Endothelial cell of umbilical vein (primary cell): Measurements from ENCODE around the gene ISLR.

Experiments used
- CTCF ChIP-seq, 2 donors: IDR thresholded peaks; 1 replicate in 1 of 2; 2 replicates in 1 of 2; pipeline ENCODE4 v1.5.1; 2011; ENCODE audit warnings: low read length in 2 of 2, mild to moderate bottlenecking in 2 of 2, moderate library complexity in 2 of 2, control low read depth in 1 of 2, inconsistent platforms in 1 of 2, low read depth in 1 of 2; ENCODE audit not compliant: insufficient read depth in 1 of 2; ENCODE audit errors: extremely low read depth in 1 of 2
- EZH2 ChIP-seq: IDR thresholded peaks from 2 replicates; pipeline ENCODE4 v1.6.1; 2012; ENCODE audit warnings: borderline replicate concordance, low read depth, mild to moderate bottlenecking, moderate library complexity, low read length, inconsistent platforms; ENCODE audit not compliant: severe bottlenecking
- MAX ChIP-seq: IDR thresholded peaks from 2 replicates; pipeline ENCODE4 v1.6.1; 2011; ENCODE audit not compliant: insufficient read depth, insufficient read length
- POLR2A ChIP-seq: IDR thresholded peaks from 2 replicates; pipeline ENCODE4 v1.6.1; 2012; ENCODE audit warnings: low read depth, mild to moderate bottlenecking, control low read depth, low read length
- POLR2AphosphoS5 ChIP-seq: IDR thresholded peaks from 2 replicates; pipeline ENCODE4 v1.6.1; 2012; ENCODE audit warnings: low read depth, mild to moderate bottlenecking, control low read depth, low read length, moderate library complexity; ENCODE audit not compliant: insufficient read depth

GRCh38 chr15:74176262-74177214, 3.0 kb downstream of the ISLR start:
- TF ChIP-seq POLR2AphosphoS5 (no peak), CTCF (IDR thresholded peaks at IDR 0.05; ENCODE audit: extremely low read depth in 1 of 2, insufficient read depth in 1 of 2, low read depth in 1 of 2, low read length in 2 of 2) (no peak), POLR2A (no peak), MAX (no peak), EZH2 (no peak)
